Measurements from ENCODE around the gene CCNF.
A peak's percentile ranks its signal among the peaks of the same experiment; 100 is the strongest.
"Not testable (repeated sequence)": the region's sequence is repeated elsewhere in the genome, so short reads cannot be mapped to it uniquely, and the experiment has no call there.

The CCNF gene

DNA sequence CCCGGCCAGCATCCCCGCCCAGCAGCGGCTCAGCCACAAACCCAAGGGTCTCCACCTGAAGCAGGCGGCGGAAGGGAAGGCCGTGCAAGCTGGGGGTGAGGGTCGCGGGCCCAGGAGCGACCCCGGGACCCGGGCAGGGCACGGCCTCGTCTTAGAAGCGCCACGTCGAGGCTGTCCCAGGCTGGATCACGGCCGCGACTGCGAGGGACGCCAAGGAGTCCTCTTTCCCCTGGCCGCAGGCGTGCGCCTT lies 538 bp upstream of the CCNF start:
- DNase-seq (ENCODE audit: low read depth) = no peak

DNA sequence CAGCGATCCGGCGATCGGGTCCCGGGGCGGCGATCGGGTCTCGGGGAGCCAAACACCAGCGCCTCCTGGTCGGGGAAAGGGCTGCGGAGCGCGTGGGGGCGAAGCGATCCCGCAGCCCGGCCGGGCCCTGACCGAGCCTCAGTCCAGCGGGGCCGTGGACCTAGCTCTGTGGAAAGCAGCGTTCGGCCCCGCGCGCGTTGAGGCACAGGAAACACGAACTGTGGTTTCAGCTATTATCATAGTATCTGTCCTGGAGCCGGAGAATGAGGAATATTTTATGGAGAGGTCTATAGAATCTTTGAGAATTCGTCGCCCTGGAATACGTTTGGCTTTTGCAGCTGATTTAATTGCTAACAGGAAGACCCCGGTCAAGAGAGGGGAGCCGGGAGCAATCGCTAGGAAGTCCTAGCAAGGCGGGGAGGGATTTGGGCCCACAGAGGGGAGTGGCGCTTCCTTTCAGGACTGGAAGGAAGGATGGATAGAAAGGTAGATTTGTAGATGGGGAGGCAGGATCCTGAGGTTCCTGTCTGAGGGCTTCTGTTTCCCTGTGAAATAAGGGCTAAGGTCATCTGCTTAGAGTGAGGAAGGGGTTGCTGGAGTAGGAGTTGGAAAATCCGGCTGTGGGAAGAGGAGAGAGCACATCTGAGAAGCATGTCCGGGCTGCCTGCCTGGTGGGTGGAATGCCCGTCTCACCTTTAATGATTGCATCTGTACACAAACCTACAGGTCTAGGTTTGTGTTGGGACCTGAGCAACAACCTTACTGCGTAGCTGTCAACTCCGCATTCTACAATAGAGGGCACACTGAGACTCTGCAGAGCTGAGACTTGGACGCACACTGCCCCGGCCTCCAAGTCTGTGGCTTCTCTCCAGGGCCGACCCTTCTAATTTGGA lies 770 bp downstream of the CCNF start:
- peak; percentile 21 for DNase-seq (ENCODE audit: low read depth)

GRCh38 chr16:2432286-2432685 lies 3.0 kb downstream of the CCNF start:
- DNase-seq (ENCODE audit: low read depth) = no peak

DNA sequence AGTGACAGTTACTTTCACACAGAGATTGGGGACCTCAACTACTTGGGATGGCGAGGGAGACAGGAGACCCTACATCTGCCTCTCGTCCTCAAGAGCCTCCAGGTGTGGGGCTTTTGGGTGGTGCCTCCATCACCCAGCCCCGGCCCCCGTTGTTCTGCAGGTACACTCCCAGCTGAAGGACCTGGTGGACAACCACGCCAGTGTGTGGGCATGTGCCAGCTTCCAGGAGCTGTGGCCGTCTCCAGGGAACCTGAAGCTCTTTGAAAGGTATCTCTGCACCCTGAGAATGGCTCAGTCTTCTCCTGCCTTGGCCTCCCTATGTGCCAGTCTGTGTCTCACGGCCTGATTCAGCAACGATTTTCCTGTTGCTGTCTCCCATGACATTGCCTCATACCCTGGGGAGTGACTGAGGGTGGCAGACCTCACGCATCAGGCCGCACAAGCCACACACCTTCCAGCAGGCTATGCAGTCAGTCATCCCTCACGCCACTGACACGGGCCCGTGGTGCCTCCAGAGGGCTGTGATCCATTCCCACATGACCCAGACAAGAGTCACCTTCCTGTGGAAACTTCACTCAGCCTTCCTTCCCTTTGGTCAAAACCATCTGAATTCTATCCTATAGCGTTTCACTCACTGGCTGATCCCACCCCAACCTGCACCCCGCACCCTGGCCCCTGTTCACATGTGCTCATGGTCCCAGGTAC lies 3.7 kb downstream of the CCNF start:
- no peak for DNase-seq (ENCODE audit: low read depth)

DNA sequence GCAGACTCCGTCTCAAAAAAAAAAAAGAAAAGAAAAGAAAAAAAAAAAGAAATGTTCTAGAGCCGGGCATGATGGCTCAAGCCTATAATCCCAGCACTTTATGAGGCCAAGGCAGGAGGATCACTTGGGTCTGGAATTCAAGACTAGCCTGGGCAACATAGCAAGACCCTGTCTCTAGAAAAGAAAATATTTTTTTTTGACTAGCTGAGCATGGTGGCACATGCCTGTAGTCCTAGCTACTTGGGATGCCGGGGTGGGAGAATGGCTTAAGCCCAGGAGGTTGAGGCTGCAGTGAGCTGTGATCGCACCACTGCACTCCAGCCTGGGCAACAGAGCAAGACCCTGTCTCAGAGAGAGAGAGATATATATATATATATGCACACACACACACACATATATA lies 6.0 kb downstream of the CCNF start:
- DNase-seq (ENCODE audit: low read depth) = not testable (repeated sequence)

- no peak for DNase-seq (ENCODE audit: low read depth)
These were observed 6.9 kb downstream of the CCNF start for GRCh38 chr16:2436110-2436509.

DNA sequence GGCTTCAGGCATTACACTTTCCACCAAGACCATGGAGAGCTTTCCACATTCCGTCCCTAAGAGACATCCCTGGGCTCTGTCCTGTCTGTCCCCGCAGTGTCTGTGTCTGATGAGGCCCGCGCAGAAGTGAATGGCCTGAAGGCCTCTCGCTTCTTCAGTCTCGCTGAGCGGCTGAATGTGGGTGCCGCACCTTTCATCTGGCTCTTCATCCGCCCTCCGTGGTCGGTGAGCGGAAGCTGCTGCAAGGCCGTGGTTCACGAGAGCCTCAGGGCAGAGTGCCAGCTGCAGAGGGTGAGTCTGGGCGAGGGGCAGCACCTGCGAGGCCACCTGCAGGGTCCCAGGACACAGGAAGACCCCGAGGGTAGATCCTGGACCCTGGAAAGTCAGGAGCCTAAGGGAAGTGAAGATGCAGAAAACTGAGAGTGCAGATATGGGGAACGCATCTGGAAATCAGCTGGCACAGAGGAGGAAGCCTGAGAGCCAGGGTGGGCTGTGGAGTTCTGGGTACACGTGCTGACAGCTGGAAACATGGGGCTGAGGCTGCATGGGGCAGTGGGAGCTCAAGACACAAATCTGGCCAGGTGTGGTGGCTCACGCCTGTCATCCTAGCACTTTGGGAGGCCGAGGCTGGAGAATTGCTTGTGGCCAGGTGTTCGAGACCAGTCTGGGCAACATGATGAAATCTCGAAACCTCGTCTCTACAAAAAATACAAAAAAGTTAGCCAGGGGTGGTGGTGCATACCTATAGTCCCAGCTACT lies 8.0 kb downstream of the CCNF start:
- no peak for DNase-seq (ENCODE audit: low read depth)

DNA sequence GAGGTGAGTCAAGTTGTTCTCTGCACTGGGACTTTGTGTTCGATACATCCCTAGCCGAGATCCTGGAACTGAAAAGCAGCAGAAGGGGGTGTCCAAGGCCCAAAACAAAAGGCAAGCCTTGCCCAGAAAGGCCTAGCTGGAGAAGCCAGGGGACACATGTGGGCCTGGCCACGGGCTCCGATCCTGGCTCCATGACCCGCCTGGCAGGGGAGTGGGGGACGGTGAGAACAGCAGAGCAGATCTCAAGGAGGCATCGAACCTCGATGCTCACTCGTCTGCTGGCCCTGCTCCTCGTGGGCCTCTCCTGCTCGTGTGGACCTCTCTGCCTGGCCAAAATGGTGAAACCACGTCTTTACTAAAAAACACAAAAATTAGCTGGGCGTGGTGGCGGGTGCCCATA lies 8.9 kb downstream of the CCNF start:
- no peak for DNase-seq (ENCODE audit: low read depth)

DNA sequence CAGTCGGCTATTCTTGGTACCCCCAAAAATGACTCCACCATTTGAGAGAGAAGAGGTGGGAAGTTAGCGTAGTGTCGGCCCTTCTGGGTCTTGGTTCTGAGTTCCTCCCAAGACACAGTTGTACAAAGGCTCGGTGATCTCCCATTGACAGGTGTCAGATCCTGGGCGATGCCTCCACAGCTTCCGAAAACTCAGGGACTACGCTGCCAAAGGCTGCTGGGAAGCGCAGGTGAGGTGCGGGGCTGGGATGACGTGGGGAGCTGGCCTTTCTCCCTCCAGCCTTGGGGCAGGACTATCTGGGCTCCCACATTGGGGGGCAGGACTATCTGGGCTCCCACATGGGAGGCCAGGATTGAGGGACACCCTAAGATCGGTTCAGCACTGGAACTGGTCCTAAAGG lies 10.4 kb downstream of the CCNF start:
- no peak for DNase-seq (ENCODE audit: low read depth)

GRCh38 chr16:2441143-2441804 lies 12.0 kb downstream of the CCNF start:
- not testable (repeated sequence) for DNase-seq (ENCODE audit: low read depth)

DNA sequence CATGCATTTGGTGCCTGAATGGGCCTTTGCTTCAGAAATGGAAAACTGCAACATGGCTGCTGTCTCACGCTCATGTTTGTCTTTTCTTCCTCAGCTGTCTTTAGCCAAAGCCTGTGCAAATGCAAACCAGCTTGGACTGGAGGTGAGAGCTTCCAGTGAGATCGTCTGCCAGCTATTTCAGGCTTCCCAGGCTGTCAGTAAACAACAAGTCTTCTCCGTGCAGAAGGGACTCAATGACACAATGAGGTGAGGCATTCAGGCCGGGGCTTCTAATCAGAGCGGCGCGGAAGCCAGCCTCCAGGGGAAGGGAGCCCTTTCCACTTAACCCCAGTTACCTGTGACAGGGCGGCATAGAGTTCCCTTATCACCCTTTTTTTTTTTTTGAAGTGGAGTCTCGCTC lies 14.3 kb downstream of the CCNF start:
- no peak for DNase-seq (ENCODE audit: low read depth)

DNA sequence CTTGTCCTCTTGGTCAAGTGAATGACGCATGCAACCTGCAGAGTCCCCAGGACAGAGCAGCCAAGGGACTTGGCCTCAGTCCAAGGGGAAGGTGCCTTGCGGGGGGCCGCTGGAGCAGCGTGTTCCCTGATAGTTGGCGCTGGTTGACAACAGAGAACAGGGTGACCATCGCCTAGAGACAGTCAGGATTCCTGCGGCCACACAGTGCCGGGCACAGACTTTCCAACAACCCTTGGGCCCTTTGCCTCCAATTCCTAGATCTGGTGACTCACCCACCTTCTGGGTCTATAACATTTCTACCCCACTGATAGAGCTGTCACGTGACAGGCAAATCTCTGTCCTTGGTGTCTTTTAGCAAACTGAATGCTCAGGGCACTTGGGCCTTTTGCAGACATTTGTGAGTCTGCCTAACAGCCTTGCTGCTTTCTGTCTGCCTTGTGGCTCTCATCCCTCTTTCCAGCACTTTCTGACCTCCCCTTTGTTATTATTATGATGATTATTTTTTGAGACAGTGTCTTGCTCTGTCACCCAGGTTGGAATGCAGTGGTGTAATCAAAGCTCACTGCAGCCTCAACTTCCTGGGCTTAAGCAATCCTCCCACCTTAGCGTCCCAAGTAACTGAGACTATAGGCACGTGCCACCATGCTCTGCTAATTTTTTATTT lies 18.8 kb downstream of the CCNF start:
- no peak for DNase-seq (ENCODE audit: low read depth)

DNA sequence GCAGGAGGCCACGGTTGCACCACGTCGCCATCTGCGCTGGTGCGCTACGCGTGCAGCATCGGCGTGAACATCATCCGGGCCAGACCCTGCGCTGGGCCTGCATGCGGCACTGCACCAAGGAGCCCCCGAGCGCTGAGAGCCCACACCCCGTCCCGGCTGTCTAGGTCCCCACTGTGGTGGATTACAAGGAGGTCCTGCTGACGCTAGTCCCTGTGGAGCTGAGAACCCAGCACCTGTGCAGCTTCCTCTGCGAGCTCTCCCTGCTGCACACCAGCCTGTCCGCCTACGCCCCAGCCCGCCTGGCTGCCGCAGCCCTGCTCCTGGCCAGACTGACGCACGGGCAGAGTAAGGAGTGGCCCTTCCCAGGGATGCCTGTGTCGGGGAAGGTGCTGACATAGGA lies 19.9 kb downstream of the CCNF start:
- DNase-seq (ENCODE audit: low read depth) = no peak

GRCh38 chr16:2450535-2450934 lies 21.3 kb downstream of the CCNF start:
- no peak for DNase-seq (ENCODE audit: low read depth)

DNA sequence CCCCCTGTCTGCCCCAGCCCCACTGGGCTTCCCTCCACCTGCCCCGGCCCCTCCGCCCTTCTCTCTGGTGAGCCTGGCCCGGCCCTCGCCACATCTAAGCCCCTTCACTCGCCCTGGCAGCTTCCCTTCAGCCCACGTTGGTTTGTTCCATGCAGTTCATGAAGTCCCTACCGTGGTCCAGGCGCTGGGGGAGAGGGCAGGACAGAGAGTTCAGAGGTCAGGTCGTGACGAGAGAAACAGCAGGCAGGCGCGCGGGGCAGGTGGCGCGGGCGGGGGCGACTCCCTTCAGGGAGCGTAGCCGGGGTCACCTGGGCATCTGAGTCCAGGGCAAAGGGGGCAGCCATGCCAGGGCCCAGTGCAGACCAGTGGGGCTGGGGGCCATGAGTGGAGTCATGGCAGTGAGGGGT lies 21.7 kb downstream of the CCNF start:
- DNase-seq (ENCODE audit: low read depth) = no peak

- DNase-seq (ENCODE audit: low read depth) = no peak
These were observed 22.6 kb downstream of the CCNF start for GRCh38 chr16:2451851-2452320.

DNA sequence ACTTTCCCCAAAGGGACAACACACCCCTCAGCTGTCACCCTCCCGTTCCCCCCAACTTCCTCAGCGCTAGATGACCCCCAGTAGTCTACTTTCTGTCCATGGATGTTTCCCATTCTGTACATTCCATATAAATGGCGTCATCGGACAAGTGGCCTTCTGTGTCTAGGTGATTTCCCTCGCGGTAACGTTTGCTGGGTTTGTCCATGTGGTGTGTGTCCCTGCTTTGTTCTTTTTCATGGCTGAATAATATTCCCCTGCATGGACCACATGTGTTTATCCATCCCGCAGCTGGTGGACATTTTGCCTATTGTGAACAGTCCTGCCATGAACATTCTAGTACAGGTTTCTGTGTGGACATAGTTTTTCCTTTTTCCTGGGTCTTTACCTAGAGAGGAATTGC lies 23.4 kb downstream of the CCNF start:
- no peak for DNase-seq (ENCODE audit: low read depth)

DNA sequence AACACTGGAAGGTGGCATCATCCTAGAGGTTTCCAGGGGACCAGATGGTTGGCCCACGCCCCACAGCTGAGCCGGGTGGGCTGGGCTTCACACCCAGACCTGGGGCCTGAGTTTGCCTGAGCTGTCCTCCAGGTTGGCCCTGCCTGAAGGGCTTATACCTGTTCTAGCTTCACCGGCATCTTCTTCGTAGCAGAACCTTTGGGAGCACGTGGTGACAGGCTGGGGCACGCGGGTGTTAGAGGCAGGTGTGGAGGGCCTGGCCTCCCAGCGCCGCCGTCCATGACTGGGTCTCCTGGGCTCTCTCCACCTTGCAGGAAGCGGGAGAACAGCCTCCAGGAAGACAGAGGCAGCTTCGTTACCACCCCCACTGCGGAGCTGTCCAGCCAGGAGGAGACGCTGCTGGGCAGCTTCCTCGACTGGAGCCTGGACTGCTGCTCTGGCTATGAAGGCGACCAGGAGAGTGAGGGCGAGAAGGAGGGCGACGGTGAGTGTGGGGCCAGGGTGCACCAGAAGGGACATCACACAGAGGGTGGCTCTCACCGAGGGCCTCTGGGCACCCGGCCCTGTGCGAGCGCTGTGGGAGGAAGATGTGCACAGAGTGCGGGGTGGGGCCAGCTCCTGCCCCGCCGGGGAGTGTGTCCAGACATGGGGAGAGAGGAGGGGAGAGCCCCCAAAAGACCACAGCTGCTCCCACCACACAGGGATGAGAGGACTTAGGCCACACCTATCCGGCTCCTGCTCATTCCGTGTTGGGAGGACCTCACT lies 26.0 kb downstream of the CCNF start:
- DNase-seq (ENCODE audit: low read depth) = no peak

GRCh38 chr16:2456551-2457153 lies 27.4 kb downstream of the CCNF start:
- DNase-seq (ENCODE audit: low read depth) = no peak

DNA sequence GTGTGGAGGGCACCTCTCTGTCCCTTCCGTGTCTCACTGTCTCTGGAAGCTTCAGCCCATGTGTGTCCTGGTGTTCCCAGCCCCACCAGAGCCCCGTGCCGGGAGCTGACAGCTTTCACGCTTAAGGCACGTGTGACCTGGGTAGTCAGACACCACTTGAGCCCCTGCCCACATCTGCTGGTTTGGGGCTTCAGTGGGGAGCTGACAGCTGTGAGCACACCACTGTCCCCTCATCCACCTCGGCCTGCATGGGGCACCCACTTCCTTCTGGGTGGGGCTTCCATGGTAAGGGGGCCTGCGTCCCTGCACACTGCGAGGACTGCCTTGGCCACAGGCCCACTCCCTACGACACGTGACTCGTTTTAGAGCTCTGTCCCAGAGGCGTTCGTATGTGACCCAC lies 28.0 kb downstream of the CCNF start:
- no peak for DNase-seq (ENCODE audit: low read depth)

DNA sequence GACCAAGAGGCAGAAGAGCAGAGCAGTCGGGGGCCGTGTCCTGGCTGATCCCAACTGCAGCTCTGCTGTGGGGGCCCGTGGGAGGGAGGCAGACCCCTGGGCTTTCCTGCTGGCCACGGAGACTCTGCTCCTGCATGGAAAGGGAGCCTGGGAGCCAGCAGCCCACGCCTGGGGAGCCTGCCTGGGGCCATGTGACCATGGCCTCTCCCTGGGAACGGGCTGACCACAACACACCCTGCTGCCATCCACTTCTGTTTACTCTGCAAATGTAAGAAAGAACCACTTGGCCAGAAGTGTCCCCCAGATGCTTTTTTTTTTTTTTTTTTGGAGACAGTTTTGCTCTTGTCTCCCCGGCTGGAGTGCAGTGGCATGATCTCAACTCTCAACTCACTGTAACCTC lies 28.7 kb downstream of the CCNF start:
- no peak for DNase-seq (ENCODE audit: low read depth)
